Measurements from ENCODE around the gene ECE2. TPM values are rescaled to one million over a fixed set of nuclear protein-coding genes. Genes with fewer than 3 reads are reported as not detected.
"Not testable (repeated sequence)": the region's sequence is repeated elsewhere in the genome, so short reads cannot be mapped to it uniquely, and the experiment has no call there.

ECE2 gene
- total RNA-seq, 1 donor from 2014 or later, result not detected

DNA sequence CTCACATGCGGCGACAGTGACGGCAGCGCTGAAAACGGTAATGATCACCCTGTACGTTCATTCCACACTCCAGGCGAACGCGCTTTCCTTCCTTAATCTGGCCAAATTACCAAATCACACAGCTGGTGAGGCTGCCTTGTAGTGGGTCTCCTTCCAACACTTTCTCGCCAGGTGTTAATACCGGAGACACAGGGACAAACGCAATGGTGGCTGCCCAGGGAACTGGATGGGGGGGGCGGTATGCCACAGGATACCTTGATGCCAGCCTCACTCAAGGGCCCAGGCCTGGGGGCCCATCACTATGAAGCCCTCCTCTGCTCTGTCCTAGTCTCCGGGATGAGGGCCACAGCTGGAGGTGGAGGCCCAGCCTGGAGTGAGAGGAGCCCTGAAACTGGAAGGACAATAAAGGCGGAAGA is 13.1 kb upstream of the ECE2 start:
- intact Hi-C loops (cut with micrococcal nuclease), result no loop called here

DNA sequence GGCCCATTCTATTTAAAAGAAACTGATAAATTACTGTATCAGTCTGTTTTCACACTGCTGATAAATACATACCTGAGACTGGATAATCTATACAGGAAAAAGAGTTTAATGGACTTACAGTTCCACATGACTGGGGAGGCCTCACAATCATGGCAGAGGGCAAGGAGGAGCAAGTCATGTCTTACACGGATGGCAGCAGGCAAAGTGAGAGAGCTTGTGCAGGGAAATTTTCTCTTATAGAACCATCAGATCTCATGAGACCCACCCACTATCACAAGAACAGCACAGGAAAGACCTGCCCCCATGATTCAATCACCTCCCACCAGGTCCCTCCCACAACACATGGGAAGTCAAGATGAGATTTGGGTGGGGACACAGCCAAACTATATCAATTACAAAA is 8.6 kb upstream of the ECE2 start:
- intact Hi-C loops (cut with micrococcal nuclease), result not testable (repeated sequence)

DNA sequence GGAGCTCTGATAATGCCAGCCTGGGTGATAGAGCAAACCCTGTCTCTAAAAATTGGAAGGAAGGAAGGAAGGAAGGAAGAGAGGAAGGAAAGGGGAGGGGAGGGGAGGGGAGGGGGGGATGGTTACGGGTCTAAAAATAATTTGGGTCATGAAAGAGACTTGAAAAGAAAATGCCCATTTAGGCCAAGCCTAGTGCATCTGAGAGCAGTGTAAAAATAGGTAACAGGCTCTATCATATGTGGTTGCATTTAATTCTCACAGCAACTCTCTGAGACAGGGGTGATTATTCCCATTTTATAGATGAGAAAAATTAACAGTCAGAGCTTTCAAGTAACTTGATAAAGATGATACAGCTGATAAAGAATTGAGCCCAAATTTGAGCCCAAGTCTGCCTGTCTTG is 3.6 kb upstream of the ECE2 start:
- intact Hi-C loops (cut with micrococcal nuclease), result no loop called here

DNA sequence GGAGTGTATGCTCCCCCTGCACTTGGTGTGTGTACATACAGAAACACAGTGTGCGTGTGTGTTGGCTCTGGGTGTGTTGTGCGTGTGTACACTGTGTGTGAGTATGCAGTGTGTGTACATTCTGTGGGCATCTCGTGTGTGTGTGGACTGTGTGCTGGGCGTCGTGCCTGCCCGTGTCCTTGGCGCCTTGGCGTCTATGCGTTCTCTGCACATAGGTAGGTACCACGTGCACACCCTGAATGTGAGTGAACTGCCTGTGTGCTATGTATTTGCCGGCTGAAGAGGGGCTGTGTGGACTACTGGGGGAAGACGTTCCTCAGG is 481 bp upstream of the ECE2 start:
- intact Hi-C loops (cut with micrococcal nuclease), result no loop called here

DNA sequence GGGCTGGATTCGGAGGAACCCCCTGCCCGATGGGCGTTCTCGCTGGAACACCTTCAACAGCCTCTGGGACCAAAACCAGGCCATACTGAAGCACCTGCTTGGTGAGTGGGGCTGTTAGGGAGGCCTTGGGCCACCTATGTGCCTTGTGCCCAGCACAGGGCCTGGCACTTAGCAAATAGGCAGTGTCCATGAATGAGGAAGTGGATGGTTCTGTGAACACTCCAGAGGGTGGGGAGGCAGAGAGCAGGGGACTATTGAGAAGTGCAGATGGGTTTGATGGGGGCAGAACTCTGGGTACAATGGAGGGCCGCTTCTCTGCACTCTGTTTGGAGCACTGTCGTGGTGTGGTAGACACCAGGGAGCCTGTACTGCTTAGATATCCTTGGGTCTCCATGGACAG is 1.5 kb downstream of the ECE2 start:
- intact Hi-C loops (cut with micrococcal nuclease), result no loop called here

DNA sequence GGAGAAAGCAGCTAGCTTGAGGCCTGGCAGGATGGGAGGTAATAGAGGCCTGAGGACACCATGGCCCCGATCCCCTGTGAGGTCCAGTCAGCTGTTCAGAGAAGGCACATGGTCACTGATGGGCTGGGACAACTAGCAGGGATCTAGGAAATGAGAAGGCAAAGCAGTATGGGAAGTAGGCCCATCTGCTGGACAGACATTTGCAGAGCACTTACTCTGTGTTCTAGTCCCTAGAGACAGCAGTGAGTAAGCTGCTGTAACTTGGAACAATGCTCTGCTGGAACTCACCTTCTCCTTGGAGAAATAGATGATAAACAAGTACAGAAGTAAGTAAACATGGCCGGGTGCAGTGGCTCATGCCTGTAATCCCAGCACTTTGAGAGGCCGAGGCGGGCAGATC is 7.1 kb downstream of the ECE2 start:
- intact Hi-C loops (cut with micrococcal nuclease), result no loop called here

DNA sequence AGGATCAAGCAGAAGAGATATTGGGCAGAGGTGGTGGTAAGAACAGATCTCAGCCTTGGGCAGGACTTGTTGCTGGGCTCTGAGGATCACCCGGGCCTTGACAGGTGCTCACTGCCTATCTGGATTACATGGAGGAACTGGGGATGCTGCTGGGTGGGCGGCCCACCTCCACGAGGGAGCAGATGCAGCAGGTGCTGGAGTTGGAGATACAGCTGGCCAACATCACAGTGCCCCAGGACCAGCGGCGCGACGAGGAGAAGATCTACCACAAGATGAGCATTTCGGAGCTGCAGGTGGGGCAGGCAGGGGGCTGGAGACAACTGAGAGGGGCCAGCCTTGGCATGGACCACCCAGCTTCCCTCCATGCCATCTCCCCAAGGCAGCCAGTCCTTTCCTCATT is 7.9 kb downstream of the ECE2 start:
- intact Hi-C loops (cut with micrococcal nuclease), result no loop called here

DNA sequence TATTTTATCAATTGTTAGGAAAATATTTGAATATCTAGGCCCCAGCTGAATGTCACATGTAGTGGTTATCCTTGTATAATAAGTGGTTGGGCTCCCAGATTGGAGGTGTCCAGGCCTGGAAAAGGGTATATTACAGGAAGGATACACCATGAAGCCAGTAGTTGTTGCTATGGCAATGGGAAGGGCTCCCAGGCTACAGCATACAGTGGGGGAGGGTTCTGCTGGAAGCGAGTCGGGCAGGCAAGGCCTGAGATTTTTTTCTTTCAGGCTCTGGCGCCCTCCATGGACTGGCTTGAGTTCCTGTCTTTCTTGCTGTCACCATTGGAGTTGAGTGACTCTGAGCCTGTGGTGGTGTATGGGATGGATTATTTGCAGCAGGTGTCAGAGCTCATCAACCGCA is 8.9 kb downstream of the ECE2 start:
- intact Hi-C loops (cut with micrococcal nuclease), result no loop called here

DNA sequence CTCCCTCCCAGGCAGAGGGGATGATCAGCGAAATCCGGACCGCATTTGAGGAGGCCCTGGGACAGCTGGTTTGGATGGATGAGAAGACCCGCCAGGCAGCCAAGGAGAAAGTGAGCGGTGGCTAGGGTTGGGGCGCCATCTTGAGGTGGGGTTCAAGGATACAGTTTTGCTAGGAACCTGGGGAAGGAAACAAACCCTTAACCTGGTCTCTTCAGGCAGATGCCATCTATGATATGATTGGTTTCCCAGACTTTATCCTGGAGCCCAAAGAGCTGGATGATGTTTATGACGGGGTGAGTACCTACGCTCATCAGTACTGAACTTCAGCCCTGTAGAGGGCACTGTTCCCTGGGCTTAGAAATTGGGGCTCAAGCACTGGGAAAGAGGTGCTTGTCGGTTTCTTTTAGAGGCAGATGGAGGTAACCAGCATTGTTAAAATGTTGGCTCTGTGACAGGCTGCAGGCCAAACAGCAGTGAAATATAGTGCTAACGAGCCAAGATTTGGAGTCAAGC is 13.7 kb downstream of the ECE2 start:
- intact Hi-C loops (cut with micrococcal nuclease), result loop anchor here (1.0 to 2.0 kb wide), 2 partner anchors 63 to 394 kb away; no protein-coding TSS in a partner anchor

DNA sequence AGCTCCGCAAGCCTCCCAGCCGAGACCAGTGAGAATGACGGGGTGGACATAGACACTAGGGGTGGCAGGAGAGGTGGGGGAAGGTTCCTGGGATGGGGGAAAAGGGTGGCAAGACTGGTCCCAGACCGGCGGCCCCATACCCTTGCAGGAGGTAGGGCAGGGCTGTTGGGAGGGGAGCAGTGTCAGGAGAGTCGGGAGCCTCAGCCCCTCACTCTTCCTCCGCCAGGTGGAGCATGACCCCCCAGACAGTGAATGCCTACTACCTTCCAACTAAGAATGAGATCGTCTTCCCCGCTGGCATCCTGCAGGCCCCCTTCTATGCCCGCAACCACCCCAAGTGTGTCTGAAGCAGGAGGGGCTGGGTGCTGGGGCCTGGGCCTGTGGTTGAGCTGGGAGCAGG is 14.5 kb downstream of the ECE2 start:
- intact Hi-C loops (cut with micrococcal nuclease), result no loop called here

DNA sequence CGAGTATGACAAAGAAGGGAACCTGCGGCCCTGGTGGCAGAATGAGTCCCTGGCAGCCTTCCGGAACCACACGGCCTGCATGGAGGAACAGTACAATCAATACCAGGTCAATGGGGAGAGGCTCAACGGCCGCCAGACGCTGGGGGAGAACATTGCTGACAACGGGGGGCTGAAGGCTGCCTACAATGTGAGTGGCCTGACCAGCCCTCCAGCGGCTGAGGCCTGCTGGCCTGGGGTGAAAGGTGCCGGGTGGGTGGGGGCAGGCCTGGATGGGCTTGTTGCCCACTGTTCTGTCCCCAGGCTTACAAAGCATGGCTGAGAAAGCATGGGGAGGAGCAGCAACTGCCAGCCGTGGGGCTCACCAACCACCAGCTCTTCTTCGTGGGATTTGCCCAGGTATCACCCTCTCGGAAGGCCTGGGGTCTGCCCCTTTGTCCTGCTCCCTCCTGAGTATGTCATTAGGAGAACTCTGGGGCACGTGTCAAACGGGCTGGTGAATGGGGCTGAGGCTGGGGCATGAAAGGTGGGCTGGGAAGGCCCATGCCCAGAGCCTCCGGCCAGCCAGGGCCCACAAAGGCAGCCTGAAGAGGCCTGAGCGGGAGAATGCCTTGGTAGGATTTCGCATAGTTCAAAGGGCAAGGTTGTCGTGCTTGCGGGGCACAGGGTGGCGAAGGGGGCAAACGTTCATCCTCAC is 15.4 kb downstream of the ECE2 start:
- intact Hi-C loops (cut with micrococcal nuclease), result no loop called here

DNA sequence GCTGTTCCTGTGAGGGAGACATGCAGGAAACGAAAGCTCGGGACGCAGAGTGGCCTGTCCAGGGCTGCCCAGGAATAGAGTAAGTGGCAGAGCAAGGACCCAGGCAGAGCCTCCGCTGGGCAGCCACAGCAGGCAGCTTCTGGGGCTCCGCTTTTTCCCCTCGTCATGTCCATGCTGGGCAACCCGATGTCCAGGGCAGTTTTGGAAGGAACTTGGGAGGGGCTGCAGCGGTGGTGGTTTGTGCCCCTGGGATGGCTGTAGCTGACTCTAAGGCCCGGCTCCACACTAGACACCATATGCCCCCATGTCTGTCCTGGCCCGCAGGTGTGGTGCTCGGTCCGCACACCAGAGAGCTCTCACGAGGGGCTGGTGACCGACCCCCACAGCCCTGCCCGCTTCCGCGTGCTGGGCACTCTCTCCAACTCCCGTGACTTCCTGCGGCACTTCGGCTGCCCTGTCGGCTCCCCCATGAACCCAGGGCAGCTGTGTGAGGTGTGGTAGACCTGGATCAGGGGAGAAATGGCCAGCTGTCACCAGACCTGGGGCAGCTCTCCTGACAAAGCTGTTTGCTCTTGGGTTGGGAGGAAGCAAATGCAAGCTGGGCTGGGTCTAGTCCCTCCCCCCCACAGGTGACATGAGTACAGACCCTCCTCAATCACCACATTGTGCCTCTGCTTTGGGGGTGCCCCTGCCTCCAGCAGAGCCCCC is 16.1 kb downstream of the ECE2 start:
- intact Hi-C loops (cut with micrococcal nuclease), result no loop called here

DNA sequence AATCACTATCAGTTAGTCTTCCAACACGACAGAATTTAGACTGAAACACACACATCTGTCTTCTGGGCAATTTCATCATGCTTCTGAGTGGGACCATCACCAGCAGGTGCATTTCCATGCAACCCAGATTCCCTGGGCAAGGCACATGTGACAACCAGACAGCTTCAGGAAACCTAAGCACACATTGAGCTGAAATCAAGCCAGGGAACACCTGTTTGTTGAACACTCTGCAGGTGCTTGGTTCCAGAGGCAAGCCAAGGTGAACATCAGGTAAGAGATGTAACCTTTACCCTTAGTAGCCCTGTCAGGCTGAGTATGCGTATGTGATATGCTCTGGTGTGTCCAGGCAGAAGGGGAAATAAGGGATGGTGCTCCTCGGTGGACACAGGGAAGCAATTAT is 19.9 kb downstream of the ECE2 start:
- intact Hi-C loops (cut with micrococcal nuclease), result no loop called here

DNA sequence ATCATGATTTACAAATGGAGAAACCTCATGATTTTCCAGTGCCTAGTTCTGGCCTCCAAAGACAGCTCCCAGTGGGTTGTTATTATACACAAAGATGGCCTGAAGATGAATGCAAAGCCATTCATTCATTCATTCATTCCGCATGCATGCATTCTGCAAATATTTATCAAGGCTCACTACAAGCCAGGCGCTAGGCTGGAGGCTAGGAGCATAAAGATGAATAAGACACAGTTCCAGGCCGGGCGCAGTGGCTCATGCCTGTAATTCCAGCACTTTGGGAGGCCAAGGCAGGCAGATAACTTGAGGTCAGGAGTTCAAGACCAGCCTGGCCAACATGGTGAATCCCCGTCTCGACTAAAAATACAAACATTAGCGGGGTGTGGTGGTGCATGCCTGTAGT is 20.8 kb downstream of the ECE2 start:
- intact Hi-C loops (cut with micrococcal nuclease), result no loop called here

DNA sequence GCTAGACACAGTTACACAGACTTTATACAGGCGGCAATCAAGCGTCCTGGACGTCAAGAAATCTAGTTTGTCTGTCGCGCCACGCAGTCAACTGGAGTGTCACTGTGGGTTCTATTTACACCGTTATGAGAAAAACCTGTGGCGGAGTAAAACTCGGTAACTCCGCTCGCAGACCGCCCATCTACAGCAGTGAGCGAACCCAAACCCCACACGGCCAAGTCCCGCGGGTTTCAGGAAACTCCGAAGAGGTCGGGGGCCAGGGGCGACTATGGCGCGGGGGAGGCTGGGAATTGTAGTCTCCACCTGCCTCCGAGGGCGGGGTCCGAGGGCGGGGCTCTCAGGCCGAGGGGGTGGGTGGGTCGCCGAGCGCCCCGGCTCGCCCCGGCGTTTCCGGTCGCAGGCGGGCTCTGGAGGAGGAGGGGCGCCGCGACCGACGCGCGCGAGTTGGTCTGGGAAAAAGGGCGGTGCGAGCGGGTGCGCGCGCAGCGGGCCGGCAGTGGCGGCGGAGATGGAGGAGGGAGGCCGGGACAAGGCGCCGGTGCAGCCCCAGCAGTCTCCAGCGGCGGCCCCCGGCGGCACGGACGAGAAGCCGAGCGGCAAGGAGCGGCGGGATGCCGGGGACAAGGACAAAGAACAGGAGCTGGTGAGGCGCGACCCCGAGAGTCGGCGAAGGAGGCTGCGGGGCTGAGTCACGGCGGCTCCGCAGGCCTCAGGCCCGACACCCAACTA is 23.1 kb downstream of the ECE2 start, which contains the start of gene PSMD2:
TSS of gene PSMD2 (plus strand) at position 483 of the 729 bp plus-strand sequence. CDS start at position 509, 26 bp downstream.
- intact Hi-C loops (cut with micrococcal nuclease), result loop anchor here (1.0 to 2.0 kb wide), 9 partner anchors 15 to 282 kb away; partner anchors contain the start of genes ABCC5, ABCF3, AP2M1 and CAMK2N2

DNA sequence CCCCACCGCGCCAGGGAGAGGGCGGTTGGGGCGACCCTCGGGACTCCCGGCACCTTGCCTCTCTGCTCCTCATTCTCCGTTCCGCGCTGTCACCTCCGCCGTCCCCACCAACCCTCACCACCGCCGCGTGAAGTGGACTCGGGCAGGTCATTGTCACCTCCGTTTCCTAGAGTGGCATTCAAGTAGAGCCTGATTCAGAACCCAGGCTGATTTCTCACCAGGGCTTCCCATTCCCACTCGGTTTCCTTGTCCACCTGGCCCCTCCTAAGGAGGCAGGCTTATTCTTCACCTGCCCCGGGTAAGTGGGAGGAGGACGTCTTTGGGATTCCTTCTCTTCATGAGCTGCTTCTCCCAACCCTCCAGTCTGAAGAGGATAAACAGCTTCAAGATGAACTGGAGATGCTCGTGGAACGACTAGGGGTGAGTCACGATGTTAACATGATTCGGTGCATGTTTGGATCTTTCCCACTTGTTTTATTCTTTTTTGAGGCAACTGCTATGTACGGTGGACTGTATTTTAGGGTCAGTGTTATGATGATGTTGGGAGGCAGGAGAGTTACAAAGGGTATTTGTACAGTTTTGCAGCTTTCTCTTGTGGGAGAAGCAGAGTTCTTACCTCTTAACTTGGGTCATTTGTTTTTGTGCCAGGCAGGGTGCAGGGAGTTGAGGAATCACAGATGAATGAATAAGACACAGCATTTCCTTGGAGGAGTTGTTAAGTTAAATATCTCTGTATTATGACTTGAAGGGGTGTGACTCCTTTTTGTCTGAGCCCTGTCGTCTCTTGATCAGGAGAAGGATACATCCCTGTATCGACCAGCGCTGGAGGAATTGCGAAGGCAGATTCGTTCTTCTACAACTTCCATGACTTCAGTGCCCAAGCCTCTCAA is 23.9 kb downstream of the ECE2 start:
- intact Hi-C loops (cut with micrococcal nuclease), result loop anchor here (1.0 to 2.0 kb wide), 9 partner anchors 15 to 282 kb away; partner anchors contain the start of genes ABCC5, ABCF3, AP2M1 and CAMK2N2

DNA sequence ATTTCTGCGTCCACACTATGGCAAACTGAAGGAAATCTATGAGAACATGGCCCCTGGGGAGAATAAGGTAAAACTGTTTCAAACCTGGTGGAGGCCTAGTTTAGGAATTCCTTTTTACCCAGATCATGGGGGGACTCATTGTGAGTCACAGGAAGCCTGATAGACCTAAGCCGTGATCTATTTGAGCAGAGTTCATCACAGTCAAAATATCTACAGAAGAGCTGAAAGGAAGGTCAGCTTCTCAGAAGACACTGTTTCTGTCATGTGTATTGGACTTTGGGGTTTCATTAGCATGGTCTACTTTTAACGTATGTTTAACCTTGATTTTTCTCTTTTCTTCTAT is 24.5 kb downstream of the ECE2 start:
- intact Hi-C loops (cut with micrococcal nuclease), result no loop called here

DNA sequence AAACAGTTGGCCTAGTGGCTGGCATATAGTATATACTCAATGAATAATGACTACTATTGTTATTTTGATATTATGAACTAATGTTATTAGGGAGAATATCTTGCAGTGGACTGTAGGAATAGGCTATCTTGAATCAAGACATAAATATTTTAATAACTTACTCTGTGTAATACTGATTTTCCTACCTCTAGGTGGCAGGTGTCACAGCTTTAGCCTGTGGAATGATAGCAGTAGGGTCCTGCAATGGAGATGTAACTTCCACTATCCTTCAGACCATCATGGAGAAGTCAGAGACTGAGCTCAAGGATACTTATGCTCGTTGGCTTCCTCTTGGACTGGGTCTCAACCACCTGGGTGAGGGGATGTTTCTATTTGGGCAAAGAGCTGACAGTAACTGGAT is 29.8 kb downstream of the ECE2 start:
- intact Hi-C loops (cut with micrococcal nuclease), result no loop called here

DNA sequence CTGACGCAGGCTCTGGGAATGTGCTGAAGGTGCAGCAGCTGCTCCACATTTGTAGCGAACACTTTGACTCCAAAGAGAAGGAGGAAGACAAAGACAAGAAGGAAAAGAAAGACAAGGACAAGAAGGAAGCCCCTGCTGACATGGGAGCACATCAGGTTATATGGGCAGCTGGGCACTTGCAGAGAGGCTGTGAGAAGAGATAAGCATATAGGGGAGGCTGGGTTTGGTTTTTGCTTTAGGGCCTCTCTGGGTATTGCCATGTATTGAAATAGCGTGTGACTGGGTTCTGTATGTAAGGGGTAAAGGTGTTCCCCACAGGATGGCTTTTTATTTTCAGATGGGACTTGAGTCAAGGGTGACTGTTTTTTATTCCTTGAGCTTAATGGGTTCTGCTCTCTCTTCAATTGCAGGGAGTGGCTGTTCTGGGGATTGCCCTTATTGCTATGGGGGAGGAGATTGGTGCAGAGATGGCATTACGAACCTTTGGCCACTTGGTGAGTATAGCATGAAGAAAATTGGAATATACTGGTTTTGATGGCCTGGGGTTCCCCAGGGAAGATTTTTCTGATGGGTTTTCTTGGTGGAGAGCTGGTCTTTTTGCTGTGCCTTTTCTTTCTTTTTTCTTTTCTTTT is 30.6 kb downstream of the ECE2 start:
- intact Hi-C loops (cut with micrococcal nuclease), result no loop called here

DNA sequence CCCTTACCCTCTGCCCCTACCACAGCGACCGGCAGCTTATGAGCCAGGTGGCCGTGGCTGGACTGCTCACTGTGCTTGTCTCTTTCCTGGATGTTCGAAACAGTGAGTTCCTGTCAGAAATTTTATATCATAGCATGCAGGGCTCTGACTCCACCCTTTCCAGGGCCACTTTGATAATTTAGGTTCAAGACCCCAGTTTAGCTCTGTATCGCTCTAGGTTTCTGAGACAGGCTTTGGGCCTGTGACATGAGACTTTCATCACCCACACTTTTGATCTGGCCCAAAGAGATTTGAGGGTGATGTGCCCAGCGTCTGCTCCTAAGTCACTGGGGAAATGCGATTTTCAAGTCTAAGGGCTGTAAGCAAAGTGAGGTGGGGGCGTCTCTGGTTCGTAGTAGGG is 32.1 kb downstream of the ECE2 start:
- intact Hi-C loops (cut with micrococcal nuclease), result no loop called here

DNA sequence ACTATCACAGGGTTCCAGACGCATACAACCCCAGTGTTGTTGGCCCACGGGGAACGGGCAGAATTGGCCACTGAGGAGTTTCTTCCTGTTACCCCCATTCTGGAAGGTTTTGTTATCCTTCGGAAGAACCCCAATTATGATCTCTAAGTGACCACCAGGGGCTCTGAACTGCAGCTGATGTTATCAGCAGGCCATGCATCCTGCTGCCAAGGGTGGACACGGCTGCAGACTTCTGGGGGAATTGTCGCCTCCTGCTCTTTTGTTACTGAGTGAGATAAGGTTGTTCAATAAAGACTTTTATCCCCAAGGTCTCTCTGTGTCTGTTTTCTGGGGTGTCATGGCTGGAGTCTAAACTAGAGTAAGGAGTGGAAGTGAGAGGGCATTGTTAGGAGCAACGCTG is 32.9 kb downstream of the ECE2 start:
- intact Hi-C loops (cut with micrococcal nuclease), result no loop called here
